IPS-18c (cell line): ENCODE data around the gene SLC12A1.

Source experiments
- H3K4me3 ChIP-seq: 2 replicates; pipeline ENCODE4 v1.7.0; 2013; ENCODE audit warnings: low read depth, mild to moderate bottlenecking, low read length, moderate library complexity; ENCODE audit not compliant: insufficient read depth
- H3K9me3 ChIP-seq: one replicate; pipeline ENCODE4 v1.6.1; 2013; ENCODE audit warnings: mild to moderate bottlenecking, low read length, moderate library complexity; ENCODE audit not compliant: control insufficient read depth, insufficient read depth

SLC12A1 gene

GRCh38 chr15:48205981-48206380 is at the start of gene SLC12A1:
SLC12A1 (plus strand) TSS chr15:48206302; CDS start chr15:48207720, 1,418 bp downstream.
- Histone ChIP-seq H3K4me3 (no peak within 1 kb of the TSS), H3K9me3 (no peaks in the 10 kb centered on the region)

GRCh38 chr15:48168616-48169015 is 37.5 kb upstream of the SLC12A1 start:
- Histone ChIP-seq H3K9me3 (no peaks in the 10 kb centered on the region), H3K4me3 (no peak overlapping the region)

GRCh38 chr15:48170981-48171380 is 35.1 kb upstream of the SLC12A1 start:
- Histone ChIP-seq H3K4me3 (no peak overlapping the region), H3K9me3 (no peaks in the 10 kb centered on the region)

GRCh38 chr15:48175126-48175525 is 31.0 kb upstream of the SLC12A1 start:
- Histone ChIP-seq H3K4me3 (no peak overlapping the region), H3K9me3 (no peaks in the 10 kb centered on the region)

GRCh38 chr15:48176112-48176511 is 30.0 kb upstream of the SLC12A1 start:
- no peak overlapping the region for H3K4me3 ChIP-seq
- H3K9me3 ChIP-seq, result no peaks in the 10 kb centered on the region

- Histone ChIP-seq H3K4me3 (peak overlapping the region; percentile 79), H3K9me3 (no peaks in the 10 kb centered on the region)
Observed at GRCh38 chr15:48176957-48177356, 29.1 kb upstream of the SLC12A1 start.

GRCh38 chr15:48177383-48177765 is 28.7 kb upstream of the SLC12A1 start:
- no peaks in the 10 kb centered on the region for H3K9me3 ChIP-seq
- H3K4me3 ChIP-seq, result peak overlapping the region; percentile 79

GRCh38 chr15:48177766-48178647 is 28.1 kb upstream of the SLC12A1 start, which contains the start of gene MYEF2:
MYEF2 (minus strand) TSS chr15:48178295; CDS start chr15:48178237, 58 bp downstream.
- peak within 1 kb of the TSS; percentile 79 for H3K4me3 ChIP-seq
- no peaks in the 10 kb centered on the region for H3K9me3 ChIP-seq

GRCh38 chr15:48178648-48178931 is 27.5 kb upstream of the SLC12A1 start:
- Histone ChIP-seq H3K9me3 (no peaks in the 10 kb centered on the region), H3K4me3 (peak overlapping the region; percentile 79; the same call in 1 of the 2 replicates)

GRCh38 chr15:48182749-48183148 is 23.4 kb upstream of the SLC12A1 start:
- H3K4me3 ChIP-seq, result no peak overlapping the region
- H3K9me3 ChIP-seq, result no peaks in the 10 kb centered on the region

GRCh38 chr15:48185529-48185928 is 20.6 kb upstream of the SLC12A1 start:
- H3K4me3 ChIP-seq, result no peak overlapping the region

GRCh38 chr15:48186271-48186670 is 19.8 kb upstream of the SLC12A1 start:
- Histone ChIP-seq H3K4me3 (no peak overlapping the region), H3K9me3 (no peaks in the 10 kb centered on the region)

More at GRCh38 chr15:48185529-48185928, 20.6 kb upstream of the SLC12A1 start:
- no peaks in the 10 kb centered on the region for H3K9me3 ChIP-seq

GRCh38 chr15:48190932-48191573 is 15.0 kb upstream of the SLC12A1 start:
- Histone ChIP-seq H3K4me3 (peak overlapping the region; percentile 58), H3K9me3 (no peaks in the 10 kb centered on the region)

GRCh38 chr15:48191574-48192225 is 14.4 kb upstream of the SLC12A1 start, which contains the start of gene CTXN2:
CTXN2 (plus strand) TSS chr15:48191665; CDS start chr15:48201301, 9,636 bp downstream.
- no peaks in the 10 kb centered on the region for H3K9me3 ChIP-seq
- H3K4me3 ChIP-seq, result peak within 1 kb of the TSS; percentile 58

- Histone ChIP-seq H3K4me3 (no peak overlapping the region), H3K9me3 (no peaks in the 10 kb centered on the region)
Observed at GRCh38 chr15:48202068-48202467, 4.0 kb upstream of the SLC12A1 start.

- H3K9me3 ChIP-seq, result no peaks in the 10 kb centered on the region
- no peak overlapping the region for H3K4me3 ChIP-seq
Observed at GRCh38 chr15:48221261-48221660, 15.2 kb downstream of the SLC12A1 start.

- no peaks in the 10 kb centered on the region for H3K9me3 ChIP-seq
- no peak overlapping the region for H3K4me3 ChIP-seq
Observed at GRCh38 chr15:48221885-48222284, 15.8 kb downstream of the SLC12A1 start.

GRCh38 chr15:48222627-48223026 is 16.5 kb downstream of the SLC12A1 start:
- Histone ChIP-seq H3K4me3 (no peak overlapping the region), H3K9me3 (no peaks in the 10 kb centered on the region)
